ENCODE measurements around the gene EXOC2.
"Not testable (repeated sequence)": the region's sequence is repeated elsewhere in the genome, so short reads cannot be mapped to it uniquely, and the experiment has no call there.

The EXOC2 gene

DNA sequence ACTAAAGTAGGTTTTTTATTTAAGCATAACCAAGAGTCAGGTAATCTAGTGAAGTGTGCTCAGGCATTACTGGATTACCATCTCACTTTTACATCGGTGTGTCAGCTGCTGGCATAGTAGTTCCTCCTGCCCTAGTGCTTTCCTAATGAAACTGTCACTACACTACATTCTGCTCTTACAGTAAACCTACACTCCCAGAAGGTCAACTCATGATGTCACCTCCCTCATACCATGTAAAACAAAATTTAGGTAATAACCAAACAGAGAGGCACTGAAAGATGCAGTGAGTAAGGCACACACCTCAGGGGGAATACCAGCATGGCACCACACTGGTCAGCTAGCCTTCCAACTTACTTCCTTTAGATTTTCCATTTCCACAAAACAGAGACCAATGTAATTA lies 59.3 kb downstream of the EXOC2 start:
- DNase-seq, result no peak

DNA sequence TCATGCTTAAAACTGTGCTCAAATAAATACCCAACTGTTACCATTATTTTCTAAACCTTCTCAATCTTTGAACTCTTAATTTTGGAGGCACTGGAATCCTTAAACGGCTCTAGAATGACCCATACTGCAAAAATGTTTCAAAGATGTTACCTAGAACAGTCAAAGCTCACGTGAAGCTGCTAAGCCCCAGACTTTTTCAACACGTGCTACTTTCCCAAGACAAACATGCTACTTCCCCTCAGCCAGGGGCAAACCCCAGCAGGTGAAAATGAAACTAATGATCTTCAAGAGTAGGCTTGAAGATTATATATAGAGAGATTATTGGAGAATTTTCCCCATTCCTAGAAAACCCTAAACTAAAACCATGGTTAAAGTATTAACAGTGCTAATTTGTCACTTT lies 64.2 kb downstream of the EXOC2 start:
- DNase-seq, result no peak

DNA sequence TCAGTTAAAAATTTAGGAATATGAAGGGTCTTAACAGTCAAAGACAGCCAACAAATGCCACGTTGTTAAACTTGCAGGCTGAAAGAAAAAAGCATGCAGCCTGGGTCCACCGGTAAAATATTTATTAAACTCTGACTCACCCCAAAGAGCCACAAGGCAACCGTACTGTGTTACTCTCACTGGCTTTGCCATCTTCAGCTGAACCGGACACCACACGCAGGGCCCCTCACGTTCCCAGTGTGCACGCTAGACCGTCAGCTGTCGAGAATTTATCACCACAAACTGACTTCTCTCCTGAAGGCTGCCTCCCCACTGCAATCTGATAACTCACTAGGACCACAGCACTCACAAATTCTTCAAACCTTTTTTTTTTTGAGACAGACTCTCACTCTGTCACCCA lies 66.7 kb downstream of the EXOC2 start:
- no peak for DNase-seq

DNA sequence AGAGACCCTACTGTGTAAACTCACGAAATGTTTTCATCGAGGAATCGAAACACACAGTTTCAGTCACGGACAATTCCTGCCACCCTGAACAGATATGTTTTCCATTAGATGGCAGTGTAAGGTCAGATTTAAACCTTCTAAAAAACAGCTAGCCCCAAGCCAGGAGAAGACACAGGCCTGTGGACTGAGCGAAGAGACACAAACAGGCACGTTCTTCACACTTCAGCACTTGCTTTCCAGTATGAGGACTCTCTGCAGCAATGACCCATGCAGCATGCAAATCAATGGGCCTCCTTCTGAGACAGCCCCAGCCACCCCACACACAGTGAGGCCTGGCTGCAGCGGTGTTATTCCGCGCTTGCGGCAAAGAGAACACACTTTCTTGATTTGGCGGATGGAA lies 68.0 kb downstream of the EXOC2 start:
- DNase-seq, result no peak

DNA sequence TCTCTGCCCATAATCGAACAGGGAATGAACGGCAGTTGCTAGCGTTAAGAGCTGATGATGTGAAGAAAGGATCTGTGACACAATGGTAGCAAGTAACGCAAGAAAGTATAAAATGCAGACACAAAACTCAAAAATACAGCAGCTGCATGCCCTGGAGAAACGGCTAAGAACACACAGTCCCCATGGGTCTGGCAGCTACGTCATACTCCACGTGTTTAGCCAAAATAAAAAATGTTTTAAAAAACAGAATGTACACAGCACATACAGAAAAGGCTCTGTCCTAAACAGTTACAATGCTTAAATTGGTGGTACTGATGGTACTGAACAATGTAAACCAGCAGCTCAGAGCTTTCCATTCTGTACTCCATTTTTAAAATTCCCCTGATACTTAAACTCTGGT lies 70.5 kb downstream of the EXOC2 start:
- no peak for DNase-seq

DNA sequence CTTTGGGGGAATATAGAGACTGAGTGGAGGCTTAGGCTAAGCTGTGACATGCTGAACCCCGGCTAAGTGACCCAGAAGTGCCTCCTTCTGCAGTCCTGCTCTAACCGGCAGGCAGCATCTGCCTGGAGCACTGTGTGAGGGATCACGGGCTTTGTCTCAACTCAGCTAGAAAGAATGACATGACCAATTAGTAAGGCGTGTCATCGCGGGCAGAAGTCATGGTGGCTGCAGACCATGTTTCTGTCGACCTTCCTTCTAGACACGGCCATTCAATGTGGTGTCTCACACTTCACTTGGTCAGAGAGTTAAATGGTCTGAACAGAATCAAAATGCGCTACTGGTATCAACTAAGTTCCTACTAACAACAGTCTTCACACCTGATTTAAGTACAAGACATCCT lies 71.0 kb downstream of the EXOC2 start:
- no peak for DNase-seq

DNA sequence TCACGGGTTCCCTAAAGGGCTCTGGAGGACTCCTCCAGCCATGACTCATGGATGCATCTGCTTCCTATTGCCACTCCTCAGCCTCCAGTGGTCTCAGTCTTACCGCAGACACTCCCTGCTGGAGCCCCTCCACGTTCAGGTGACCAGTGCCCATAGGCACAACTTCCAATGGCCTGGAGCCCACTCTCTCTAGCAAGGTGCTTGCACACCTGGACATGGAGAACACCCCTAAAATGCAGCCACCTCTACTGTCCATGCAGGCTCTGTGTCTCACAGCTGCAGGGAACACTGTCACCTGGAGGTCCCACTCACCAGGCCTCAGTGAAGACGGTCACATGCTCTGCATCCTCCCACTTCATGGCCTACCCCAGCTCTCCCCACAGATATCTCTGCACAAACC lies 72.0 kb downstream of the EXOC2 start:
- DNase-seq, result no peak

DNA sequence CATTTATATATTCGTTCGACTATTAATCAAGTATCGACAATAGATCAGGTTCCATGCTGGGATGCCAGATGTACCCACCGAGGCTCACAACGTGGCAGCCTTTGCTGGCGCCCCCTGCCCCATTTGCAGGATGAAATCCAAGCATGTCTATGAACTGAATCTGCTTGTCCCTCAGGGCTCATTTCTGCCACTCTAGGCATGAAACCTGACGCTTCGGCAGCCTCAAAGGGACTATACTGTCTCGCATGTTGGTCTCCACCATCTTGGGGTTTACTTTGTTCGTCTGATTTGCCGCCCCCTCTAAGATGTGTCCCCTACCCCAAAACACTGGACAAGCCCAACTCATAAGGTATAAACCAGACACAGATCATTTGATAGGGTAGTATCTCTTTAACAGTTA lies 72.8 kb downstream of the EXOC2 start:
- DNase-seq, result no peak

DNA sequence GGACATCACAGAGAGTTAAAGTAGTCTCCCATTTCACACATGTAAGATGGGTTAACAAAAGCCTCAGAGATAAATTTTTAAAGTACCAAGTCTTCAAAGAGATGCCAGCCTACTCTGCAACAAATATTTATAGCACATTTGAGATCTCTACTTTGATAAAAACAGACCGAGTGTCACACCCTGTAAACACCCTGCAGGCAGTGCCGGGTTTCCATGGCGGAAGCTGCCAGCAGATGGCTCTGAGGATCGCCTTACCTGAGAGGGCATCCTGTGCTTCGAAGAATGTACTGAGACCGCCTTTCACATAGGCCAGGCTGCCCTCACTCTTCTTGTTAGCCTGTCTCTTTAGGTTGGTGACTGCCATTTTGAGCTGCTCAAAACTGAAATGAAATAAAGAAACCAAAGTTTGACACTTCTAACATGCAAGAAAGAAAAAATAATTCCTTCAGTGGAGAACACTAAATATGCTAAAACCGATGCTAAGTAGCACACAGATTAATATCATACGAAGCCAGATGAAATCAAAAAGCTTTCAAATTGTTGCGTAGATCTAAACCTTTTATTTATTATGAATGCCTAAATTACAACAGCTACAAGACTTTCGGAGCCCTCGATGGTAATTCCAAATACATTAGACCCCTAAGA lies 75.4 kb downstream of the EXOC2 start:
- no peak for DNase-seq

DNA sequence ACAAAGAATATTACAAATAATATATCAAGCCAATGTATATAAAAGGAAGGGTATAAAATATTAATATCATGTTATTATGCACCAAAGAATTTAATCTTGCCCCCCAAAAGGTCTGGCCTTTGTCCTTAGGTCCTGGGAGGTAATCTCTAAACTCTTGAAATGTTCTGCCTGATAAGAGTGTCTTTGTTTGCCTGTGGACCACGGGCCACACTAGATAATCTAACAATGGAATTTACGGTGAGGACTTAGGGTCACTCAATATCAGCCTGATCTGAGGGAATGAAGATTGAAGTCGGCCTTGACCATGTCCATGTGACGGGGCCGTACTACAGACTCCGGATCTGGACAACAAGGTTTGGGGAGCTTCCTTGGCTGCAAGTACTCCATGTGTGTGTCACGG lies 79.0 kb downstream of the EXOC2 start:
- no peak for DNase-seq

DNA sequence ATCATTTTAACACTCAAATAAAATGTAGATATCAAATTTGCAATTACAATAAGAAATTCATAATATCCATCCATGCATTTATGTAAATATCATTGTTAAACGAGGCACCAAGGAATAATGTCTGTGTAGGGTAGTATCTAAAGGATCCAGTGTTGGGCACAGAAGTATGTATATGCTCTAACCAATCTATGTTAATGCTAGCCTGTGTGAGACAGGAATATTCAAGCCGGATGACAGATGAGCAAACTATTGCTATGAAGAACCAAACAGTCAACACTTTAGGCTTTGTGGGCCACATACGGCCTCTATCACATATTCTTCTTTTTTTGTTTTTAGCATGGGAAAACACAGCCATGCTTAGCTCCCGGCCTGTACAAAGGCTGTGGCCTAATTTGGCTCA lies 81.0 kb downstream of the EXOC2 start:
- no peak for DNase-seq

DNA sequence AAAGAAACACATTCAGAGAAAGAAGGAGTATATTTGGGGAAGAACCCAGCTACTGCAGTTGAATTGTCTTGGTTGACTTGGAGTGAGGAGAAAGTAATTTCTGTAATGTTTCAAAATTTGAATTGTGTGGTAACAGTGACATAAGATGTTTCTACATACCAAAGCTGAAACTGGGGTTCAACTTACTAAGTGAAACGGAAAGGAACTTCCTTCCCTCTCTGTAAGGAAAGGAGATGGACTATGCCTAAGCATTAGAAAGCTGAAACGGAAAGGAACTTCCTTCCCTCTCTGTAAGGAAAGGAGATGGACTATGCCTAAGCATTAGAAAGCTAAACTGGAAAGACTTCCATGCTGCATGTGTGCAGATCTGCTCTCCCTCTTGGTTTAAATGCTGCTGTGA lies 82.1 kb downstream of the EXOC2 start:
- DNase-seq, result no peak

DNA sequence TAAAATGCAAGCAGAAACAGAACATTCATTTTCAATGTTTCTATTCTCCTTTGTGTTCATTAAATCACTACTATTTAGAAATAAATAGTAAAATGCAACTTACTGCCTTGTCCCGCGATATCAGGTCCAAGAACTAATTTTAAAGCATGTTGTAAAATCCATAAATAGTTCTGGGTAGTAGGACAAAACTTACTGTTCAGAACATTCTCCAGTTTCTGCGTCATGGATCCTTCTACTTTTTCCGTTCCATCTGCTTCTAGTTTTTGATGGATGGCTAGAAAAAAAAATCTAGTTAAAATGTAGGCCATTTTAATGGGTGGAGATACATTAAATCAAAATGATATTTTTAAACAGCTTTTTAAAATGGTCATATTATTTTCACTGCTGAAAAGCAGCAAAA lies 83.0 kb downstream of the EXOC2 start:
- DNase-seq, result no peak

DNA sequence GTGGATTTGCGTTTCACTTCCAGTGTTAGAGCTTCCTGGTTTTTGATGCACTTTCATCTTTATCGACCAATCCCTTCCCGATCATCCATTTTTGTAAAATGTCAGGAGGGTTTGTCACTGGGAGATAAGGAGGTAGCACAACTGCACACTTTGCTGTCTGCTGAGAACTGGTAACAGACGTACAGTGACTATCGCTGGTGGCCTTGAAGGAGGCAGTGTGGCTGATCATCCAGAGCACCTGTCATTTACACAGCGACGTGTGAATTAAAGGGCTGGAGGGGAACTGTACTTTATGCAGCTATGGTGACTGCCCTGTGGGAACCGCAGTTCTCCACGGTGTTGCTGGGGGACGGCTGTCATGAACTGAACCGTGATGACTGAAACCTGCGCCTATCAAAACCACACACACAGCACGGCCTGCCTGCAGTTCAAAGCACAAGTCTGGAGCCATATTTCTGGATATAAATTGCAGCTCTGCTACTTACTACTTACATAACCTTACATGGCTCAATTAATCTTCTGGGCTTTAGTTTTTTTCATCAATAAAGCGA lies 86.0 kb downstream of the EXOC2 start:
- no peak for DNase-seq

DNA sequence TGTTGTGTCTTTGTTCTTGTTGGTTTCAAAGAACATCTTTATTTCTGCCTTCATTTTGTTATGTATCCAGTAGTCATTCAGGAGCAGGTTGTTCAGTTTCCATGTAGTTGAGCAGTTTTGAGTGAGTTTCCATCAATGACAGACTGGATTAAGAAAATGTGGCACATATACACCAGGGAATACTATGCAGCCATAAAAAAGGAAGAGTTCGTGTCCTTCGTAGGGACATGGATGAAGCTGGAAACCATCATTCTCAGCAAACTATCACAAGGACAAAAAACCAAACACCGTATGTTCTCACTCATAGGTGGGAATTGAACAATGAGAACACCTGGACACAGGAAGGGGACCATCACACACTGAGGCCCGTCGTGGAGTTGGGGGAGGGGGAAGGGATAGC lies 87.0 kb downstream of the EXOC2 start:
- DNase-seq, result not testable (repeated sequence)

DNA sequence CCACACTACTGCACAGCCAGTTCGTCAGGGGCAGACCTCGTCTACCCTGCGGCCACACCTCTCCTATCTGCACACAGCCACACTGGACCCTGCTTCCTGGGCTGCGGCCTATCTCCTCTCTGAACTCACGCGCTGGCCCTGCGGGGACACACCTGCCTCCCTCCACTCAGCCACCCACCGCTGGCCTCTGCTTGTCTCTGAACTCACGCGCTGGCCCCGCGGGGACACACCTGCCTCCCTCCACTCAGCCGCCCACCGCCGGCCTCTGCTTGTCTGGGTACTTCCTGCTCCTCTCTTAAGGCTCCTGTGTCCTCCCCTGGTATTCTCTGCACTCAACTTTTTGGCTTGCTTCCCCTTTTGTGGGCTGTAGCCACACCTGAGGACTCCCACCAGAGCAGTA lies 88.4 kb downstream of the EXOC2 start:
- no peak for DNase-seq

DNA sequence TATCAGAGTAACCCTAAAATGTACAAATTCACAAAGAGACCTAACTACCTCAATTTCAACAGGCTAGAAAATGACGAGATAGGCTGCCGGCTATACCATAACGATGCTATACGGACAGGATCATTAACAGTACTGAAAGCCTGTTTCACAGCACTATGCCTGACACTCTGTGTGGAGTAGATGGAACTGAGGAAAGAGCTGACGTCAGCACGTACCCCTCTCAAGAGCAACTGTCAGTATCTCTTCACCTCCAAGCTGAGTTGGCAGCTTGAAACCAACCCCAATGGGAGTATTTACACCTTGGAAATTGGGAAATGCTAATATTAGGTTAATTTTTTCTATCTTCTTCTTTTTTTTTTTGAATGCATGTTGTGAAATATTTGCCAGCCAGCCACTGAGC lies 89.7 kb downstream of the EXOC2 start:
- DNase-seq, result no peak

DNA sequence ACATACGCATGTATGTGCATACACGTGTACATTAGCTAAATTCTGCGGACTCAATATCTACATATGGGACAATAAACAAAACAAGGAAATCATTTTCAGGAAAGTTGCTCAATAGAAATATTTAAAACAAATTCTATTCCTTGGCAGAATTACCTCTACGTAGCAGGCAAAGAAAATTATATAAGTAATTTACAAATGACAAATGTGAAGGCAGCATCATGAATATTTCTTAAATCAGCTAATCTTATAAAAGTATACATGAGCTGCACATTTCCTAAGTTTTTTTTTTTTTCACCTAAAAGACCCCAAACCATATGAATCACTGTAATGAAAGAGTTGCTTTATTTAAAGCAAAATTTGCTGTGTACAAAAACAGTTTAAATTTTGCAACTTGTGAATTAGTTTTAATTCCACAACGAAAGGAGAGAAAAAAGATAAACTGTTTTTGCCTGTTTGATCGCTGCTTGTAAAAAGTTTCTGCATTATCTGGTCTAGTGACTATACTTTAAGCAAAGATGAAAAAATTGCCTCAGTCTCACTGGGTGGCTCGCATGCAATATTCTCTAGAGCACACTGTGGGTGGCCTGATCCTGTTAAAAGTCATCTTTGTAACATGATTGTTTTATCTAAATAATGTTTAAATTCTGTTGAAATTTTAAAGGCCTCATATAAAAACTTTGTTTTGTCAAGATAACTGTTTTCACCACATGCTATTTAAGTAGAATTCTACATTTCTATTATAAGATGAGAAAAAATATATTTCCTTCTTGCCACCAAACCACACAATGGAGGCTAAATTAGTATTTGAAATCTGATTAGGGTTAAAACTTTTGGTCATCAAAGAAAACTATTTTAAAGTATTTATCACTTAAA lies 93.1 kb downstream of the EXOC2 start:
- no peak for DNase-seq

DNA sequence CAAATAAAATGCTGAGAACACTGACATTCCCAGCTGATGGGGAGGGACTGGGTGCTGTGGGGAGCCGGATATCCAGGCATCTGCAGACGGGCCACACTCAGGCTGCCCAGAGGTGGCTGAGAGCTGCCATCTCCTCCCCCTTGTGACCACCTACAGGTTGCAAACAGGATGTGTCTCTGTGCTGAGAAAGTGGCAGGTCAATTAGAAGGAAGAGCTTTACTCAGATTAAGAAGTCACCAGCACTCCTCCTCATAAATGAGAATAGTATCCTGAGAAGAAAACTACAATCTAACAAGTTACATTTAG lies 99.1 kb downstream of the EXOC2 start:
- no peak for DNase-seq

DNA sequence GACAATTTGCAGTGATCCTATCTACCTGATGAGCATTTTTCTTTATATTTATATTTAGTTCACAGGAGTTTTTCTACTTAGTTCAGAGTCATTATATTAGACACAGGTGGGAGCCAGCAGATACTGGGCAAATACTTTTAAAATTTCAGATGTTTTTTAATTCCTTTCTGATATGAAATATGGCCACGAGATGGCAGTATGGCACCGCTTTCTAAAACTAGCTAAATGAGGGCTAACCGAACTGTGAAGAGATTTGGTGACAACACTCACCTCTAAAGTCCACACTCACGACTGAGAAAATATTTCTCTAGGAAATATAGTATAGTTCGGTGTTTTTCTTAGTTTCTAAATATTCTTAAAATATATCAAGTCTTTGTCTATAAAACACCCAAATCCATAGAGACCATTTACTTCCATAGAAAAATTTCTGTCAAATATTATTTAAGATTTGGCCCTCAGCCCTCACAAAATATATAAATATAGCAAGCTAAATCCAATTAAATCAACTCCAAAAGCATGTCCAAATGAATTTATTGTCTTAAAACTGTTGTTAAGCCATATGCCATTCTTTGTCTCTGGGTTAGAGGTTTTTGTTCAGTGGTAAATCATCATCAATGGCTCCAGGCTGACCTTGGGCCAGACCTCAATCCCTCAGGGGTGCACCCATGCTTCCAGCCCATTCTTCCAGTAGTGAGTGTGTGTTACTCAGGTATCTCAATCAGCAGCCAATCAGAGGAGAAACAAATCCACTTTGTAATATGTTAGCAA lies 99.6 kb downstream of the EXOC2 start:
- DNase-seq, result peak; percentile 32

DNA sequence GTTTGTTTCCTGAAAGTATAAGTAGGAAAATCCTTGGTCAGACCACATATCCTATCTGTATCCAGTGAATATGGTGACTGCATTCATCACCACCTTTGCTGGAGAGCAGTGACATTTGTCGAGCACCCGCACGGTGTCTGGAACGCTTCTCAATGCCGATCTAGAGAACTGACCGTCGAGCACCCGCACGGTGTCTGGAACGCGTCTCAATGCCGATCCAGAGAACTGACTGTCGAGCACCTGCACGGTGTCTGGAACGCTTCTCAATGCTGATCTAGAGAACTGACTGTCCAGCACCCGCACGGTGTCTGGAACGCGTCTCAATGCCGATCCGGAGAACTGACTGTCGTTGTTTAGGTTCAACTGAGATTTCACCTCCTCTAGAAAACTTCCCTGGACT lies 103.8 kb downstream of the EXOC2 start:
- no peak for DNase-seq

DNA sequence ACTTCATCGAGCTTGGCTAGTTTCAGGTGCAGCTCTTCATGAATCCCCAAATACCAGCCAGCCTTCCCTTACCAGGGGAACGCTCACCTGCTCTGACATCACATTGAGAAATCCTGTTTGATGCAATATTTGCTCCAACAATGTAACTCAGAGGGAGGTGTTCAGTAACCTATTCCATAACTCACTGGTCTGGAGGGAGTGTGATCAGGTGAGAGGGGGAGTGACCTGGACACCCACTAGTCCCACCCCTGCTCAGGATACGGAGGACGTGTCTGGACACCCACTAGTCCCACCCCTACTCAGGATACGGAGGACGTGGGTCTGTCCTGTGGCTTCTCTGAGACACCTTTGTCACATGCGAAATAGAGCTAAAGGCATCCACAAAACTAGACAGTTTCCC lies 106.4 kb downstream of the EXOC2 start:
- DNase-seq, result no peak

DNA sequence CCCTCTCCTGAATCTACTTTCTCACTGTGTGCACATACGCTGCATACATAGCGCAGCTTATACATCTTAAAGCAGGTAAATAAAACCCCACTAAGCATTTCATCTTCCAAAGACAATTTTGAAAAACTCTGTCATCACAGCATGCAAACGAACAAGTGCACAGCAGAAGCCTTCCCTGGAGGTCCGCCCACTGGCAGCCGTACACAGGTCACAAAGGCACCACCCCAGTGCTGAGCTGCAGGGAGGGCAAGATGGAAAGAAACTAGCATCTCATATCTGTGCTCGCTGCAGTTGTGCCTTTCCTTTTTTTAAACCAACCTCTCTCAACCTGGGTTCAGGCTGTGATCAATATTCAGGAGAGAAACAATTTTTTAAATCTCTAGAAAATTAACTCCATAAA lies 109.3 kb downstream of the EXOC2 start:
- DNase-seq, result no peak

DNA sequence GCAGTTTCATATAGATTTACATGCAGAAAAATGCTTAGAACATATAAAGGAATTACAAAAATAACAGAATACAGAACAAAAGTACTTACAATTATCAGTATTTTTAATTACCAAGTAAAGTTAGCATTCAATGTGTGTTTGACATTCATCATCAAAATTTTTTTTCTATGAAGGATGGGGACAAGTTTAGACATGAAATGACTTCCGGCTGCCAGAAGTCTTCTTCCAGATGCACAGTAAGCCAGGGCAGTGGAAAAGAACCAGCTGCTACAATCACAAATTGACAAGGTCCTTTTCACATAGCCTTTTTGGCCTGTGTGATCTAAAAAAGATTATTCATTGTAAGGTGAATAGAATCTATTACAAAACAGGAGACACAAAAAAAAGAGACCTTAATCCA lies 109.8 kb downstream of the EXOC2 start:
- no peak for DNase-seq

Data from activated CD4-positive, alpha-beta T cell treated with anti-CD3 and anti-CD28 coated beads for 1 hour (primary cell).